IMR-90 (cell line): ENCODE results near the gene PIP5K1C.

Experiments
- BHLHE40 ChIP-seq: fragments of 150-350 bp; IDR thresholded peaks from 2 replicates; pipeline ENCODE4 v1.6.1; 2016; ENCODE audit warnings: mild to moderate bottlenecking, low read depth, low read length
- CEBPB ChIP-seq: IDR thresholded peaks from 2 replicates; pipeline ENCODE4 v1.6.1; 2012; ENCODE audit warnings: low read depth, low read length, improper control_type of control experiment
- CHD1 ChIP-seq: IDR thresholded peaks from 2 replicates; pipeline ENCODE4 v1.6.1; 2012; ENCODE audit warnings: low read depth, low read length, improper control_type of control experiment
- FOS ChIP-seq: fragments of 150-350 bp; IDR thresholded peaks from 2 replicates; pipeline ENCODE4 v1.6.1; 2016; ENCODE audit warnings: low read depth, low read length
- MAFK ChIP-seq: IDR thresholded peaks from 2 replicates; pipeline ENCODE4 v1.6.1; 2012; ENCODE audit warnings: low read depth, low read length, improper control_type of control experiment
- MAZ ChIP-seq: IDR thresholded peaks from 2 replicates; pipeline ENCODE4 v1.6.1; 2012; ENCODE audit warnings: low read depth, mild to moderate bottlenecking, low read length, improper control_type of control experiment, moderate library complexity, borderline replicate concordance
- MXI1 ChIP-seq: IDR thresholded peaks from 2 replicates; pipeline ENCODE4 v1.6.1; 2012; ENCODE audit warnings: low read depth, mild to moderate bottlenecking, low read length, moderate library complexity, borderline replicate concordance
- POLR2A ChIP-seq: IDR thresholded peaks from 2 replicates; pipeline ENCODE4 v1.6.1; 2012; ENCODE audit warnings: mild to moderate bottlenecking, low read depth, low read length
- RAD21 ChIP-seq: IDR thresholded peaks from 2 replicates; pipeline ENCODE4 v1.6.1; 2012; ENCODE audit warnings: low read length, improper control_type of control experiment
- RCOR1 ChIP-seq: IDR thresholded peaks from 2 replicates; pipeline ENCODE4 v1.6.1; 2012; ENCODE audit warnings: mild to moderate bottlenecking, low read length, improper control_type of control experiment; ENCODE audit not compliant: insufficient replicate concordance
- SMC3 ChIP-seq: fragments of 150-350 bp; IDR thresholded peaks from 2 replicates; pipeline ENCODE4 v1.6.1; 2016; ENCODE audit warnings: low read depth, mild to moderate bottlenecking, antibody characterized with exemption, low read length, moderate library complexity
- TF ChIP-seq, protein P1 (sequence below): conservative IDR thresholded peaks from 2 replicates; pipeline ENCODE4 v1.5.1; 2012; ENCODE audit warnings: mild to moderate bottlenecking, low read depth, low read length, improper control_type of control experiment
- TF ChIP-seq, protein P2 (sequence below): fragments of 150-350 bp; IDR thresholded peaks from 2 replicates; pipeline ENCODE4 v1.6.1; 2016; ENCODE audit warnings: low read depth, mild to moderate bottlenecking, low read length, moderate library complexity, borderline replicate concordance
- TF ChIP-seq, protein P3 (sequence below): fragments of 150-350 bp; IDR thresholded peaks from 2 replicates; pipeline ENCODE4 v1.6.1; 2017; ENCODE audit warnings: mild to moderate bottlenecking, antibody characterized with exemption, low read length, low read depth

DNA sequence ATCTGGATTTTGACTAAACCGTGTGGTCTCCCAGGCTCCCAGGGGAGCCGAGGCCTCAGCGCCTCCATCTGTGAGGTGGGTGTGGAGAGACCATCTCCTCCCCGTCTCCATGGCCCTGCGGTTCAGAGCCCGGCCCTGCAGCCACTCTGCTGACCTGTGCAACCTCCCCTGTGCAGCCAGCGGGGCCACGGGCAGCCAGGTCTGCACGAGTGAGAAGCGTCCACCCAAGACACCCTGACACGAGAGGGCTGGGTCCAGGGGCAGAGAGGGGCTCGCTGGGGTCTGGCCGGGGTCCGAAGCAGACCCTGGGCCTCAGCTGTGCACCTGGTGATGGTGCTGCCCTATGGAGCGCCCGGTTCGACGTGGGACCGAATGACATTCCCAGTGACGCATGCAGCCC, 63.3 kb downstream of the PIP5K1C start:
- TF ChIP-seq, protein P1, sequence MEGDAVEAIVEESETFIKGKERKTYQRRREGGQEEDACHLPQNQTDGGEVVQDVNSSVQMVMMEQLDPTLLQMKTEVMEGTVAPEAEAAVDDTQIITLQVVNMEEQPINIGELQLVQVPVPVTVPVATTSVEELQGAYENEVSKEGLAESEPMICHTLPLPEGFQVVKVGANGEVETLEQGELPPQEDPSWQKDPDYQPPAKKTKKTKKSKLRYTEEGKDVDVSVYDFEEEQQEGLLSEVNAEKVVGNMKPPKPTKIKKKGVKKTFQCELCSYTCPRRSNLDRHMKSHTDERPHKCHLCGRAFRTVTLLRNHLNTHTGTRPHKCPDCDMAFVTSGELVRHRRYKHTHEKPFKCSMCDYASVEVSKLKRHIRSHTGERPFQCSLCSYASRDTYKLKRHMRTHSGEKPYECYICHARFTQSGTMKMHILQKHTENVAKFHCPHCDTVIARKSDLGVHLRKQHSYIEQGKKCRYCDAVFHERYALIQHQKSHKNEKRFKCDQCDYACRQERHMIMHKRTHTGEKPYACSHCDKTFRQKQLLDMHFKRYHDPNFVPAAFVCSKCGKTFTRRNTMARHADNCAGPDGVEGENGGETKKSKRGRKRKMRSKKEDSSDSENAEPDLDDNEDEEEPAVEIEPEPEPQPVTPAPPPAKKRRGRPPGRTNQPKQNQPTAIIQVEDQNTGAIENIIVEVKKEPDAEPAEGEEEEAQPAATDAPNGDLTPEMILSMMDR, result no peak
- TF ChIP-seq MAFK, result no peak
- no peak for TF ChIP-seq POLR2A
- TF ChIP-seq CHD1, result no peak
- no peak for TF ChIP-seq MXI1
- no peak for TF ChIP-seq RAD21
- TF ChIP-seq RCOR1, result no peak
- TF ChIP-seq CEBPB, result no peak
- no peak for TF ChIP-seq SMC3
- no peak for TF ChIP-seq BHLHE40
- TF ChIP-seq MAZ, result no peak
- TF ChIP-seq, protein P2, sequence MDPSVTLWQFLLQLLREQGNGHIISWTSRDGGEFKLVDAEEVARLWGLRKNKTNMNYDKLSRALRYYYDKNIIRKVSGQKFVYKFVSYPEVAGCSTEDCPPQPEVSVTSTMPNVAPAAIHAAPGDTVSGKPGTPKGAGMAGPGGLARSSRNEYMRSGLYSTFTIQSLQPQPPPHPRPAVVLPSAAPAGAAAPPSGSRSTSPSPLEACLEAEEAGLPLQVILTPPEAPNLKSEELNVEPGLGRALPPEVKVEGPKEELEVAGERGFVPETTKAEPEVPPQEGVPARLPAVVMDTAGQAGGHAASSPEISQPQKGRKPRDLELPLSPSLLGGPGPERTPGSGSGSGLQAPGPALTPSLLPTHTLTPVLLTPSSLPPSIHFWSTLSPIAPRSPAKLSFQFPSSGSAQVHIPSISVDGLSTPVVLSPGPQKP, result no peak
- TF ChIP-seq, protein P3, sequence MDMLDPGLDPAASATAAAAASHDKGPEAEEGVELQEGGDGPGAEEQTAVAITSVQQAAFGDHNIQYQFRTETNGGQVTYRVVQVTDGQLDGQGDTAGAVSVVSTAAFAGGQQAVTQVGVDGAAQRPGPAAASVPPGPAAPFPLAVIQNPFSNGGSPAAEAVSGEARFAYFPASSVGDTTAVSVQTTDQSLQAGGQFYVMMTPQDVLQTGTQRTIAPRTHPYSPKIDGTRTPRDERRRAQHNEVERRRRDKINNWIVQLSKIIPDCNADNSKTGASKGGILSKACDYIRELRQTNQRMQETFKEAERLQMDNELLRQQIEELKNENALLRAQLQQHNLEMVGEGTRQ, result no peak
- no peak for TF ChIP-seq FOS
